ENCODE results near the gene KLK15.

The KLK15 gene

DNA sequence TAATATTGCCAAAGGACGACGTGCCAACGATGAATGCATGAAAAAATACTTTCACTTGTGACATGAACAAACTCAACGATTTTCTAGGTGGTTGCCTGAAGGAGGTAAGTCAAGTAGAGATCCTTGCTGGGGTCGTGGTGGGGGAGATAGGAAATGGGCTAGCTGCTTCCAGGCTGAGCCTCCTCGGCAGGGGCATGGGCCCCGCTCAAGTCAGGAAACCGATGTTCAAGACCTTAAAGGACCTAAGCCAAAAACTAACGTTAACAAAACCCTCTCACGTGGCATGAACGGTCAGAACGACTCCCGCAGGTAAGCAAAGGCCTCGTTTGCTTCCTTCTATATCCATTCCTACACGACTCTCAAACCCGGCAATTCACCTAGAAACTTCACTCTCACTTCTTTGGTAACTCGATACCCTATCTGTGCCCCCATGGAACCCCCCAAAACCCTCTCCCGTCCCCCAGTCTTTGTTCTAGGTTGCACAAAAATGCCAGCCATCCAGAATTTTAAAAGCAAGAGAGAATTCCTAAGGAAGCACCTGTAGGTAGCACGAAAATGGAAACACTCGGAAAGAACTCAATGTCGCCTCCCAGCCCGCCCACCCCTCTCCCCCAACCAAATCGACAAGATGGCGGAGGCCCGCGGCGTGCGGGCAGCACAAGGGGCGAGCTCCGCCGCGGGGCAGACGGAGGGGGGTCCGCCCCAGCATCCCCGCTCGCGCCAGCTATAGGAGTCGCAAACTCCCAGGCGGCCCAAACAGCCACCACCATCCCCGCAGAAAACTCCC lies 29.5 kb downstream of the KLK15 start:
- H3K9ac ChIP-seq (ENCODE audit: low read depth, low read length, poor library complexity): peak overlapping the region; percentile 88
- peak overlapping the region; percentile 45 for H3K23ac ChIP-seq (ENCODE audit: low read depth, low read length, poor library complexity)
- H3K4me3 ChIP-seq (ENCODE audit: low read length in 2 of 2): peak overlapping the region; percentile 76 to 96
- DNase-seq (ENCODE audit: low spot score): no peak
- peak overlapping the region; percentile 94 for H2AK5ac ChIP-seq (ENCODE audit: low read depth, low read length)
- peaks cover 22 to 44% of the 10 kb centered on the region in 2 donors for H3K36me3 ChIP-seq (replicated peaks in 1 of 2; ENCODE audit: control insufficient read depth in 2 of 2, insufficient read depth in 2 of 2, low read length in 2 of 2)
- H3K4me2 ChIP-seq (ENCODE audit: insufficient read depth, low read length, poor library complexity, severe bottlenecking): peak overlapping the region; percentile 66
- H2AFZ ChIP-seq (ENCODE audit: low read length): peak overlapping the region; percentile 88
- peak overlapping the region; percentile 10 for H2BK120ac ChIP-seq (ENCODE audit: low read depth, low read length)
- H3K14ac ChIP-seq (ENCODE audit: low read length): peak overlapping the region; percentile 42
- H2BK15ac ChIP-seq (ENCODE audit: low read length): no peak overlapping the region
- H2BK5ac ChIP-seq (ENCODE audit: low read length): peak overlapping the region; percentile 2
- peak overlapping the region; percentile 97 for H3K18ac ChIP-seq (ENCODE audit: low read length)
- peaks cover 7% of the 10 kb centered on the region for H3K79me1 ChIP-seq (ENCODE audit: low read depth, low read length)
- WGBS, 2 donors (ENCODE audit: extremely low coverage in 2 of 2, insufficient read length in 2 of 2, insufficient replicate concordance in 1 of 2): no CpG with 5 or more reads among the region's 40 CpGs
- no peak overlapping the region for H3K4ac ChIP-seq (ENCODE audit: low read length)
- peaks cover 0 to 7% (median 4%) of the 10 kb centered on the region in 3 experiments for H3K27me3 ChIP-seq (ENCODE audit: control insufficient read depth in 3 of 3, insufficient read depth in 3 of 3, low read depth in 1 of 3, low read length in 3 of 3)
- peaks cover 5 to 7% of the 10 kb centered on the region in 2 donors for H3K4me1 ChIP-seq (ENCODE audit: control insufficient read depth in 2 of 2, insufficient read depth in 1 of 2, low read depth in 1 of 2, low read length in 2 of 2)
- no peak overlapping the region for H4K8ac ChIP-seq (ENCODE audit: low read depth, low read length)
- H3K27ac ChIP-seq (replicated peaks; ENCODE audit: low read length): peak overlapping the region; percentile 96
- no peak overlapping the region for H2BK12ac ChIP-seq (ENCODE audit: low read length)
- H4K91ac ChIP-seq (ENCODE audit: low read depth, low read length, poor library complexity): peak overlapping the region; percentile 87
- no peaks in the 10 kb centered on the region for H3K9me3 ChIP-seq (replicated peaks in 1 of 2; ENCODE audit: control insufficient read depth in 2 of 2, insufficient read depth in 1 of 2, low read depth in 1 of 2, low read length in 2 of 2)

DNA sequence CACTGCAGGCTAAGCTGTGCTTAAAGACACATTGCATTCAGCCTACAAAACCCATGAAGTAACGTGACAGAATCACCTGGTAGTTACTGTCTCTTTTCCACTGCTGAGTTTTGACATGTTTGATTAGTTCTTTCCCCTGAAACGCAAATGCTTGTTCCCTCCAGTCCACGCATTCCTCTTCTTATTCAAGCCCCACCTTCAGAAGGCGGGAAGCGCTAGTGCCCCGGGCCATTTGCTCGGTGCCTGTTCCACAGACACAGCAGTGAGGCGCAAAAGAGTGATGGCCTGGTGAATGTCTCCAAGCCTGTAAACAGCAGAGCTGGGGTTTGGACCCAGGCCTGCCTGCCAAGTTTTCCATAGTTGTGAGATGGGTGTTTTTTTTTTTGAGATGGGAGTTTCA lies 32.3 kb downstream of the KLK15 start:
- Histone ChIP-seq H3K14ac (ENCODE audit: low read length) (no peak overlapping the region), H2AK5ac (ENCODE audit: low read depth, low read length) (no peak overlapping the region), H3K36me3 (replicated peaks in 1 of 2; ENCODE audit: control insufficient read depth in 2 of 2, insufficient read depth in 2 of 2, low read length in 2 of 2) (peaks cover 42 to 71% of the 10 kb centered on the region in 2 donors), H2BK120ac (ENCODE audit: low read depth, low read length) (no peak overlapping the region), H4K8ac (ENCODE audit: low read depth, low read length) (no peak overlapping the region), H4K91ac (ENCODE audit: low read depth, low read length, poor library complexity) (no peak overlapping the region), H3K4ac (ENCODE audit: low read length) (no peak overlapping the region), H3K4me2 (ENCODE audit: insufficient read depth, low read length, poor library complexity, severe bottlenecking) (no peak overlapping the region), H3K27ac (replicated peaks; ENCODE audit: low read length) (no peak overlapping the region), H3K9me3 (replicated peaks in 1 of 2; ENCODE audit: control insufficient read depth in 2 of 2, insufficient read depth in 1 of 2, low read depth in 1 of 2, low read length in 2 of 2) (no peaks in the 10 kb centered on the region), H2AFZ (ENCODE audit: low read length) (no peak overlapping the region), H3K4me1 (ENCODE audit: control insufficient read depth in 2 of 2, insufficient read depth in 1 of 2, low read depth in 1 of 2, low read length in 2 of 2) (peaks cover 5 to 7% of the 10 kb centered on the region in 2 donors), H2BK12ac (ENCODE audit: low read length) (no peak overlapping the region), H3K9ac (ENCODE audit: low read depth, low read length, poor library complexity) (no peak overlapping the region), H3K18ac (ENCODE audit: low read length) (no peak overlapping the region), H2BK15ac (ENCODE audit: low read length) (no peak overlapping the region), H2BK5ac (ENCODE audit: low read length) (no peak overlapping the region), H3K23ac (ENCODE audit: low read depth, low read length, poor library complexity) (no peak overlapping the region), H3K79me1 (ENCODE audit: low read depth, low read length) (peaks cover 9% of the 10 kb centered on the region), H3K4me3 (ENCODE audit: low read length in 2 of 2) (no peak overlapping the region), H3K27me3 (ENCODE audit: control insufficient read depth in 3 of 3, insufficient read depth in 3 of 3, low read depth in 1 of 3, low read length in 3 of 3) (no peaks in the 10 kb centered on the region)
- DNase-seq (ENCODE audit: low spot score): no peak
- WGBS, 2 donors (ENCODE audit: extremely low coverage in 2 of 2, insufficient read length in 2 of 2, insufficient replicate concordance in 1 of 2): no CpG with 5 or more reads among the region's 8 CpGs

DNA sequence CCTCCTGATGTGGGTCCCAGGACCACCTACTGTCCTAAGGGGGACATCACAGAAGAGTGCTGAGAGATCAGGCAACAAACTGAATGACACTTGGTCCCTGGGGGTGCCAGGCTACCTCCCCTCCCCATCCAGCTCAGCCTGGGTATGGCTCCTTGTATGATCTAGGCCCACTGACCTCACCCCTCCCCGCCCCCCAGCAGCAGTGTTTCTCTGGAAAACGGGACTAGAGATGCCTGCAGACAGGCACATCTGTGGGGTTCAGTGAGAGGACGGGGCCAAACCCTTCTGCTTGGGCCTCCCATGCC lies 33.9 kb downstream of the KLK15 start:
- Histone ChIP-seq H2AK5ac (ENCODE audit: low read depth, low read length) (no peak overlapping the region), H2BK12ac (ENCODE audit: low read length) (no peak overlapping the region), H3K36me3 (replicated peaks in 1 of 2; ENCODE audit: control insufficient read depth in 2 of 2, insufficient read depth in 2 of 2, low read length in 2 of 2) (peaks cover 49 to 83% of the 10 kb centered on the region in 2 donors), H4K8ac (ENCODE audit: low read depth, low read length) (no peak overlapping the region), H3K14ac (ENCODE audit: low read length) (no peak overlapping the region), H3K23ac (ENCODE audit: low read depth, low read length, poor library complexity) (peak overlapping the region; percentile 17), H3K27ac (replicated peaks; ENCODE audit: low read length) (no peak overlapping the region), H4K91ac (ENCODE audit: low read depth, low read length, poor library complexity) (no peak overlapping the region), H3K79me1 (ENCODE audit: low read depth, low read length) (peaks cover 9% of the 10 kb centered on the region), H3K4ac (ENCODE audit: low read length) (no peak overlapping the region), H3K9me3 (replicated peaks in 1 of 2; ENCODE audit: control insufficient read depth in 2 of 2, insufficient read depth in 1 of 2, low read depth in 1 of 2, low read length in 2 of 2) (no peaks in the 10 kb centered on the region), H2BK15ac (ENCODE audit: low read length) (no peak overlapping the region), H3K9ac (ENCODE audit: low read depth, low read length, poor library complexity) (no peak overlapping the region), H3K4me3 (ENCODE audit: low read length in 2 of 2) (no peak overlapping the region), H2AFZ (ENCODE audit: low read length) (no peak overlapping the region), H3K4me1 (ENCODE audit: control insufficient read depth in 2 of 2, insufficient read depth in 1 of 2, low read depth in 1 of 2, low read length in 2 of 2) (peaks cover 5 to 10% of the 10 kb centered on the region in 2 donors), H3K4me2 (ENCODE audit: insufficient read depth, low read length, poor library complexity, severe bottlenecking) (no peak overlapping the region), H3K18ac (ENCODE audit: low read length) (no peak overlapping the region), H2BK5ac (ENCODE audit: low read length) (no peak overlapping the region), H2BK120ac (ENCODE audit: low read depth, low read length) (no peak overlapping the region), H3K27me3 (ENCODE audit: control insufficient read depth in 3 of 3, insufficient read depth in 3 of 3, low read depth in 1 of 3, low read length in 3 of 3) (no peaks in the 10 kb centered on the region)
- no peak for DNase-seq (ENCODE audit: low spot score)
- WGBS, 2 donors (ENCODE audit: extremely low coverage in 2 of 2, insufficient read length in 2 of 2, insufficient replicate concordance in 1 of 2): no CpG with 5 or more reads among the region's 3 CpGs

DNA sequence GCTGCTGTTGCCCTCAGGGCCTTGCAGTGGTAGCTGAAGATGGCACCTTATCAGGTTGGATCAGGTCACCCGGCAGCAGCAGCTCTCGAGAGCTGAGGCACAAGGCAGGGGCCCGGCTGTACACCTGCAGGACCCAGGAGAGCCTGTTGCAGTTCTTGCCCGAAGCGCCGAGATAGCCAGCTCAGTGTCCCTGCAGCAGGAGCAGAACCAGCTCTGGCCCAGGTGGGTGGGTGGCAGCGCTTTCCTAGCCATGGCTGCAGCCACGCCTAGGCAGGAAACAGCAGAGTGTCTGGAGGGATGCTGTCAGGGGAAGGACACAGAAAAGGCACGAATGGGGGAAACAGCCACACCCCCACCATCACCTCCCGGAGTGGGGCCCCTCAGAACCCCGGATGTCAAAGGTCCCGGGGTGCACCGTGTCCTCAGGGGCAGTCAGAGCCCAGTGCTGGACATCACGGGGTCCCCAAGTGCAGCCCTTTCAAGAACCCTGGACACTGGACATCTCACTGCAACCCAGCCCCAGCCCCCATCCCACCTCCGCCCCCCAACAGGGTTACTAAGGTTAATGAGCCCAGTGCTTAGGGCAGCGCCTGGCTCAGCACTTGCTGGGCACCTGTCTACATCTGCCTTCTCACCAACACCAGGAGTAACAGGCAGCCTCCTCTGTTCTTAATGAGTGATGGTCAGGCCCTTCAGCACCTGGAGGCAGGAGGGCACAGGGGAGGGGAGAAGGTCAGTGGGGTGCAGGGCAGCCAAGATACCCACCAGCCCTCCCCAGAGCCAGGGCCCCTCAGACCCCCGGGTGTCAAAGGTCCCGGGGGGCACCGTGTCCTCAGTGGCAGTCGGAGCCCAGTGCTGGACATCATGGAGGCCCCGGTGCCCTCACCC lies 34.5 kb downstream of the KLK15 start:
- no peak overlapping the region for H3K4me2 ChIP-seq (ENCODE audit: insufficient read depth, low read length, poor library complexity, severe bottlenecking)
- no CpG with 5 or more reads among the region's 21 CpGs for WGBS, 2 donors (ENCODE audit: extremely low coverage in 2 of 2, insufficient read length in 2 of 2, insufficient replicate concordance in 1 of 2)
- H3K79me1 ChIP-seq (ENCODE audit: low read depth, low read length): peaks cover 9% of the 10 kb centered on the region
- no peak overlapping the region for H3K18ac ChIP-seq (ENCODE audit: low read length)
- no peak overlapping the region for H2AK5ac ChIP-seq (ENCODE audit: low read depth, low read length)
- peaks cover 5 to 12% of the 10 kb centered on the region in 2 donors for H3K4me1 ChIP-seq (ENCODE audit: control insufficient read depth in 2 of 2, insufficient read depth in 1 of 2, low read depth in 1 of 2, low read length in 2 of 2)
- H3K27me3 ChIP-seq (ENCODE audit: control insufficient read depth in 3 of 3, insufficient read depth in 3 of 3, low read depth in 1 of 3, low read length in 3 of 3): no peaks in the 10 kb centered on the region
- no peak overlapping the region for H3K4ac ChIP-seq (ENCODE audit: low read length)
- no peak overlapping the region for H4K8ac ChIP-seq (ENCODE audit: low read depth, low read length)
- no peak overlapping the region for H3K4me3 ChIP-seq (ENCODE audit: low read length in 2 of 2)
- H2BK5ac ChIP-seq (ENCODE audit: low read length): no peak overlapping the region
- no peak overlapping the region for H3K14ac ChIP-seq (ENCODE audit: low read length)
- H2BK120ac ChIP-seq (ENCODE audit: low read depth, low read length): no peak overlapping the region
- no peak overlapping the region for H2AFZ ChIP-seq (ENCODE audit: low read length)
- DNase-seq (ENCODE audit: low spot score): no peak
- no peak overlapping the region for H3K27ac ChIP-seq (replicated peaks; ENCODE audit: low read length)
- H3K9ac ChIP-seq (ENCODE audit: low read depth, low read length, poor library complexity): peak overlapping the region; percentile 9
- H3K9me3 ChIP-seq (replicated peaks in 1 of 2; ENCODE audit: control insufficient read depth in 2 of 2, insufficient read depth in 1 of 2, low read depth in 1 of 2, low read length in 2 of 2): no peaks in the 10 kb centered on the region
- H2BK15ac ChIP-seq (ENCODE audit: low read length): no peak overlapping the region
- H2BK12ac ChIP-seq (ENCODE audit: low read length): no peak overlapping the region
- no peak overlapping the region for H4K91ac ChIP-seq (ENCODE audit: low read depth, low read length, poor library complexity)
- peak overlapping the region; percentile 58 for H3K23ac ChIP-seq (ENCODE audit: low read depth, low read length, poor library complexity)
- H3K36me3 ChIP-seq (replicated peaks in 1 of 2; ENCODE audit: control insufficient read depth in 2 of 2, insufficient read depth in 2 of 2, low read length in 2 of 2): peaks cover 49 to 83% of the 10 kb centered on the region in 2 donors
